ENCODE data around the gene CCDC187. TPM values are rescaled to one million over a fixed set of nuclear protein-coding genes. Genes with fewer than 3 reads are reported as not detected.
A peak's percentile ranks its signal among the peaks of the same experiment; 100 is the strongest.

CCDC187 gene
- total RNA-seq, 1 donor from 2014 or later = 1.4 TPM

GRCh38 chr9:136235709-136236455 lies 68.0 kb downstream of the CCDC187 start:
- peaks cover 9% of the 10 kb centered on the region for H3K36me3 Mint-ChIP-seq (ENCODE audit: insufficient read depth)
- TF ChIP-seq CTCF (IDR thresholded peaks at IDR 0.05; ENCODE audit: unreplicated experiment) = no peak
- H3K9me3 Mint-ChIP-seq (ENCODE audit: low read depth) = no peaks in the 10 kb centered on the region
- no peak overlapping the region for H3K4me3 Mint-ChIP-seq (ENCODE audit: low read depth)
- DNase-seq (ENCODE audit: low spot score, unreplicated experiment) = no peak
- H3K27me3 Mint-ChIP-seq = no peaks in the 10 kb centered on the region
- no peak overlapping the region for H3K27ac Mint-ChIP-seq
- H3K4me1 Mint-ChIP-seq (ENCODE audit: low read depth) = peaks cover 2% of the 10 kb centered on the region

- H3K36me3 Mint-ChIP-seq (ENCODE audit: insufficient read depth) = peaks cover 9% of the 10 kb centered on the region
- no peaks in the 10 kb centered on the region for H3K27me3 Mint-ChIP-seq
- H3K4me1 Mint-ChIP-seq (ENCODE audit: low read depth) = peaks cover 4% of the 10 kb centered on the region
- no peak for TF ChIP-seq CTCF (IDR thresholded peaks at IDR 0.05; ENCODE audit: unreplicated experiment)
- no peak for DNase-seq (ENCODE audit: low spot score, unreplicated experiment)
- no peak overlapping the region for H3K4me3 Mint-ChIP-seq (ENCODE audit: low read depth)
- H3K9me3 Mint-ChIP-seq (ENCODE audit: low read depth) = no peaks in the 10 kb centered on the region
- H3K27ac Mint-ChIP-seq = peak overlapping the region; percentile 3
These were observed 68.7 kb downstream of the CCDC187 start for GRCh38 chr9:136235171-136235570.

GRCh38 chr9:136234597-136234996 lies 69.3 kb downstream of the CCDC187 start:
- no peaks in the 10 kb centered on the region for H3K9me3 Mint-ChIP-seq (ENCODE audit: low read depth)
- H3K27me3 Mint-ChIP-seq = no peaks in the 10 kb centered on the region
- peaks cover 4% of the 10 kb centered on the region for H3K4me1 Mint-ChIP-seq (ENCODE audit: low read depth)
- peaks cover 9% of the 10 kb centered on the region for H3K36me3 Mint-ChIP-seq (ENCODE audit: insufficient read depth)
- TF ChIP-seq CTCF (IDR thresholded peaks at IDR 0.05; ENCODE audit: unreplicated experiment) = no peak
- no peak overlapping the region for H3K4me3 Mint-ChIP-seq (ENCODE audit: low read depth)
- DNase-seq (ENCODE audit: low spot score, unreplicated experiment) = no peak
- peak overlapping the region; percentile 3 for H3K27ac Mint-ChIP-seq

GRCh38 chr9:136233868-136234267 lies 70.0 kb downstream of the CCDC187 start:
- Mint-ChIP-seq H3K27ac (peak overlapping the region; percentile 73), H3K4me3 (ENCODE audit: low read depth) (no peak overlapping the region), H3K27me3 (no peaks in the 10 kb centered on the region), H3K4me1 (ENCODE audit: low read depth) (peaks cover 3% of the 10 kb centered on the region), H3K36me3 (ENCODE audit: insufficient read depth) (peaks cover 9% of the 10 kb centered on the region), H3K9me3 (ENCODE audit: low read depth) (no peaks in the 10 kb centered on the region)
- no peak for DNase-seq (ENCODE audit: low spot score, unreplicated experiment)
- TF ChIP-seq CTCF (IDR thresholded peaks at IDR 0.05; ENCODE audit: unreplicated experiment) = no peak

GRCh38 chr9:136233411-136233810 lies 70.5 kb downstream of the CCDC187 start:
- Mint-ChIP-seq H3K36me3 (ENCODE audit: insufficient read depth) (peaks cover 9% of the 10 kb centered on the region), H3K9me3 (ENCODE audit: low read depth) (no peaks in the 10 kb centered on the region), H3K4me3 (ENCODE audit: low read depth) (no peak overlapping the region), H3K27me3 (no peaks in the 10 kb centered on the region), H3K4me1 (ENCODE audit: low read depth) (peaks cover 3% of the 10 kb centered on the region), H3K27ac (peak overlapping the region; percentile 73)
- no peak for TF ChIP-seq CTCF (IDR thresholded peaks at IDR 0.05; ENCODE audit: unreplicated experiment)
- no peak for DNase-seq (ENCODE audit: low spot score, unreplicated experiment)
